Pulmonary artery endothelial cell (primary cell): ENCODE data around the gene FOXN1. TPM values are rescaled to one million over a fixed set of nuclear protein-coding genes. Genes with fewer than 3 reads are reported as not detected.
A peak's percentile ranks its signal among the peaks of the same experiment; 100 is the strongest.
"Not testable (repeated sequence)": the region's sequence is repeated elsewhere in the genome, so short reads cannot be mapped to it uniquely, and the experiment has no call there.

Source experiments
- DNase-seq: peaks from one replicate; pipeline ENCODE4 v3.0.0-alpha.2; 2011; ENCODE audit warnings: low read depth, low spot score
- total RNA-seq: library from RNA; depleted of rRNA; stranded (reverse); fragments of >200 nt; gene quantifications from 2 replicates; pipeline ENCODE4 v1.2.3, GENCODE V29; 2014

FOXN1 gene
- total RNA-seq, 1 donor from 2014 or later, result not detected

GRCh38 chr17:28573040-28573380 lies 66.9 kb downstream of the FOXN1 start:
- no peak for DNase-seq

- no peak for DNase-seq
Observed at GRCh38 chr17:28573521-28573920, 67.4 kb downstream of the FOXN1 start.

- no peak for DNase-seq
Observed at GRCh38 chr17:28573966-28574480, 67.9 kb downstream of the FOXN1 start.

- no peak for DNase-seq
Observed at GRCh38 chr17:28574526-28574925, 68.4 kb downstream of the FOXN1 start.

- DNase-seq, result no peak
Observed at GRCh38 chr17:28575126-28575795, 69.1 kb downstream of the FOXN1 start.

GRCh38 chr17:28576016-28576415 lies 69.9 kb downstream of the FOXN1 start:
- DNase-seq, result not testable (repeated sequence)

- peak; percentile 63 for DNase-seq
Observed at GRCh38 chr17:28576758-28577465, 70.8 kb downstream of the FOXN1 start, which contains the start of gene ALDOC. TSS of gene ALDOC (minus strand) at chr17:28576895. CDS start at chr17:28575532, 1,363 bp downstream.

GRCh38 chr17:28577466-28577824 lies 71.3 kb downstream of the FOXN1 start:
- DNase-seq, result no peak

GRCh38 chr17:28578246-28579195 lies 72.4 kb downstream of the FOXN1 start:
- no peak for DNase-seq

GRCh38 chr17:28579526-28579925 lies 73.4 kb downstream of the FOXN1 start:
- no peak for DNase-seq

GRCh38 chr17:28580959-28581358 lies 74.8 kb downstream of the FOXN1 start:
- no peak for DNase-seq

GRCh38 chr17:28582513-28582912 lies 76.4 kb downstream of the FOXN1 start:
- DNase-seq, result no peak

GRCh38 chr17:28584434-28584833 lies 78.3 kb downstream of the FOXN1 start:
- no peak for DNase-seq

- no peak for DNase-seq
Observed at GRCh38 chr17:28585851-28586250, 79.7 kb downstream of the FOXN1 start.

Other genes with a start within 250 kb of the FOXN1 start
- gene TMEM97, start 187.1 kb upstream of the FOXN1 start, total RNA-seq, result 43.1 and 44.7 TPM in 2 replicates
- 50.3 and 59.8 TPM in 2 replicates for gene IFT20, start 170.9 kb upstream of the FOXN1 start, total RNA-seq
- 50.4 and 55.7 TPM in 2 replicates for gene TNFAIP1, start 170.6 kb upstream of the FOXN1 start, total RNA-seq
- gene POLDIP2, start 148.8 kb upstream of the FOXN1 start, total RNA-seq, result 102 and 107 TPM in 2 replicates
- not detected in 2 replicates for gene SEBOX, start 141.1 kb upstream of the FOXN1 start, total RNA-seq
- gene VTN, start 136.0 kb upstream of the FOXN1 start, total RNA-seq, result 0.07 and 0.46 TPM in 2 replicates
- 2.2 and 5.9 TPM in 2 replicates for gene SARM1, start 134.7 kb upstream of the FOXN1 start, total RNA-seq
- gene SLC46A1, start 100.1 kb upstream of the FOXN1 start, total RNA-seq, result 3.8 and 4.5 TPM in 2 replicates
- gene SLC13A2, start 32.7 kb upstream of the FOXN1 start, total RNA-seq, result not detected in 2 replicates
- 22.0 and 22.1 TPM in 2 replicates for gene UNC119, start 46.3 kb downstream of the FOXN1 start, total RNA-seq
- 56.6 and 57.6 TPM in 2 replicates for gene PIGS, start 65.2 kb downstream of the FOXN1 start, total RNA-seq
- gene ALDOC, start 70.5 kb downstream of the FOXN1 start, total RNA-seq, result 22.0 and 53.9 TPM in 2 replicates
- gene SPAG5, start 92.7 kb downstream of the FOXN1 start, total RNA-seq, result 24.5 and 58.3 TPM in 2 replicates
- 3.4 and 5.5 TPM in 2 replicates for gene RSKR, start 107.8 kb downstream of the FOXN1 start, total RNA-seq
- gene BLTP2, start 138.8 kb downstream of the FOXN1 start, total RNA-seq, result 162 and 190 TPM in 2 replicates
- gene SDF2, start 155.6 kb downstream of the FOXN1 start, total RNA-seq, result 56.8 and 63.1 TPM in 2 replicates
- 51.3 and 52.4 TPM in 2 replicates for gene SUPT6H, start 155.9 kb downstream of the FOXN1 start, total RNA-seq
- gene PROCA1, start 205.5 kb downstream of the FOXN1 start, total RNA-seq, result 0.66 and 2.3 TPM in 2 replicates
- gene RAB34, start 211.5 kb downstream of the FOXN1 start, total RNA-seq, result 15.0 and 41.7 TPM in 2 replicates
- gene RPL23A, start 213.6 kb downstream of the FOXN1 start, total RNA-seq, result 811 and 821 TPM in 2 replicates
- gene TLCD1, start 219.9 kb downstream of the FOXN1 start, total RNA-seq, result 1.1 and 1.4 TPM in 2 replicates
- gene NEK8, start 222.4 kb downstream of the FOXN1 start, total RNA-seq, result 2.0 and 2.1 TPM in 2 replicates
- 28.2 and 32.8 TPM in 2 replicates for gene TRAF4, start 237.7 kb downstream of the FOXN1 start, total RNA-seq